Thymus (tissue), 11 donors: ENCODE results near the gene RPS6KA2. TPM values are rescaled to one million over a fixed set of nuclear protein-coding genes. Genes with fewer than 3 reads are reported as not detected.

Experiments used
- DNase-seq, 9 donors: peaks; one replicate each; pipeline ENCODE4 v3.0.0-alpha.2; 2013; ENCODE audit warnings: low spot score in 9 of 9, low read depth in 6 of 9, missing footprints in 1 of 9
- H3K27ac ChIP-seq, 2 donors: one replicate each; pipeline ENCODE4 v1.5.1; 2013; ENCODE audit warnings: control low read depth in 1 of 2, low read depth in 1 of 2, low read length in 1 of 2, mild to moderate bottlenecking in 1 of 2, moderate library complexity in 1 of 2
- H3K27me3 ChIP-seq, 2 donors: one replicate each; pipeline ENCODE4 v1.5.1; 2013; ENCODE audit warnings: low read length in 1 of 2; ENCODE audit not compliant: control insufficient read depth in 2 of 2, insufficient read depth in 1 of 2
- H3K36me3 ChIP-seq, 2 donors: one replicate each; pipeline ENCODE4 v1.5.1; 2013; ENCODE audit warnings: low read length in 1 of 2, mild to moderate bottlenecking in 1 of 2, moderate library complexity in 1 of 2; ENCODE audit not compliant: control insufficient read depth in 2 of 2, insufficient read depth in 2 of 2
- H3K4me1 ChIP-seq, 2 donors: one replicate each; pipeline ENCODE4 v1.5.1; 2013; ENCODE audit warnings: low read length in 2 of 2; ENCODE audit not compliant: control insufficient read depth in 2 of 2, insufficient read depth in 2 of 2
- H3K4me3 ChIP-seq, 2 donors: one replicate each; pipeline ENCODE4 v1.5.1; 2013; ENCODE audit warnings: low read length in 2 of 2, control low read depth in 1 of 2, mild to moderate bottlenecking in 1 of 2
- H3K9me3 ChIP-seq, 2 donors: one replicate each; pipeline ENCODE4 v1.5.1; 2013; ENCODE audit warnings: low read length in 1 of 2, mild to moderate bottlenecking in 1 of 2; ENCODE audit not compliant: control insufficient read depth in 2 of 2, insufficient read depth in 1 of 2
- WGBS: extraction: QIAGEN DNeasy Blood & Tissue Kit; methylation state at CpG from one replicate; pipeline ENCODE4 v1.1.7; 2013; 5-methylcytosine and 5-hydroxymethylcytosine counted together
- polyA plus RNA-seq: library from polyadenylated mRNA; stranded (reverse); fragments of 200-250 nt; gene quantifications from one replicate; pipeline ENCODE4 v1.2.3, GENCODE V29; 2013
- total RNA-seq: library from RNA; stranded (reverse); fragments of 120-200 nt; gene quantifications from one replicate; pipeline ENCODE4 v1.2.4, GENCODE V29; 2013
- donor health status: healthy.

RPS6KA2 gene
- total and polyA plus RNA-seq, 2 donors, result 2.9 to 12.3 TPM

- Histone ChIP-seq H3K36me3 (no peaks in the 10 kb centered on the region), H3K27me3 (no peaks in the 10 kb centered on the region), H3K27ac (no peak overlapping the region), H3K9me3 (no peaks in the 10 kb centered on the region), H3K4me3 (no peak overlapping the region), H3K4me1 (no peaks in the 10 kb centered on the region)
- WGBS, result 97% methylated on average over 32 of the region's 32 CpGs
- DNase-seq, result no peak
Measured at GRCh38 chr6:166497087-166497899, 129.8 kb downstream of the RPS6KA2 start.

GRCh38 chr6:166496460-166496859, 130.6 kb downstream of the RPS6KA2 start:
- no peak for DNase-seq
- H3K9me3 ChIP-seq, result no peaks in the 10 kb centered on the region
- no peak overlapping the region for H3K4me3 ChIP-seq
- no peaks in the 10 kb centered on the region for H3K27me3 ChIP-seq
- WGBS, result 98% methylated on average over 2 of the region's 2 CpGs
- H3K27ac ChIP-seq, result no peak overlapping the region
- no peaks in the 10 kb centered on the region for H3K4me1 ChIP-seq
- no peaks in the 10 kb centered on the region for H3K36me3 ChIP-seq

- WGBS, result 96% methylated on average over 20 of the region's 20 CpGs
- Histone ChIP-seq H3K9me3 (no peaks in the 10 kb centered on the region), H3K4me3 (no peak overlapping the region), H3K27ac (no peak overlapping the region), H3K27me3 (no peaks in the 10 kb centered on the region), H3K36me3 (no peaks in the 10 kb centered on the region), H3K4me1 (peaks cover 0 to 5% of the 10 kb centered on the region in 2 donors)
- no peak for DNase-seq
Measured at GRCh38 chr6:166495487-166496314, 131.3 kb downstream of the RPS6KA2 start.

- 93% methylated on average over 31 of the region's 31 CpGs for WGBS
- peak in 1 of 9 donors; percentile 29 for DNase-seq
- H3K36me3 ChIP-seq, result no peaks in the 10 kb centered on the region
- H3K9me3 ChIP-seq, result no peaks in the 10 kb centered on the region
- H3K27me3 ChIP-seq, result no peaks in the 10 kb centered on the region
- no peak overlapping the region for H3K4me3 ChIP-seq
- H3K27ac ChIP-seq, result no peak overlapping the region
- H3K4me1 ChIP-seq, result peaks cover 0 to 5% of the 10 kb centered on the region in 2 donors
Measured at GRCh38 chr6:166494757-166495486, 132.1 kb downstream of the RPS6KA2 start.

- H3K36me3 ChIP-seq, result no peaks in the 10 kb centered on the region
- no peaks in the 10 kb centered on the region for H3K27me3 ChIP-seq
- no peaks in the 10 kb centered on the region for H3K9me3 ChIP-seq
- H3K4me3 ChIP-seq, result no peak overlapping the region
- DNase-seq, result no peak
- 98% methylated on average over 9 of the region's 9 CpGs for WGBS
- H3K4me1 ChIP-seq, result peaks cover 0 to 5% of the 10 kb centered on the region in 2 donors
- no peak overlapping the region for H3K27ac ChIP-seq
Measured at GRCh38 chr6:166494101-166494441, 133.0 kb downstream of the RPS6KA2 start.

- H3K27me3 ChIP-seq, result no peaks in the 10 kb centered on the region
- no peak overlapping the region for H3K4me3 ChIP-seq
- no peaks in the 10 kb centered on the region for H3K36me3 ChIP-seq
- H3K27ac ChIP-seq, result no peak overlapping the region
- peaks cover under 1 to 6% of the 10 kb centered on the region in 2 donors for H3K4me1 ChIP-seq
- DNase-seq, result no peak
- peaks cover 0 to 4% of the 10 kb centered on the region in 2 donors for H3K9me3 ChIP-seq
- WGBS, result 98% methylated on average over 21 of the region's 21 CpGs
Measured at GRCh38 chr6:166493427-166494100, 133.5 kb downstream of the RPS6KA2 start.

- Histone ChIP-seq H3K27me3 (no peaks in the 10 kb centered on the region), H3K9me3 (peaks cover 0 to 12% of the 10 kb centered on the region in 2 donors), H3K27ac (no peak overlapping the region), H3K36me3 (no peaks in the 10 kb centered on the region), H3K4me1 (peaks cover 5 to 18% of the 10 kb centered on the region in 2 donors), H3K4me3 (no peak overlapping the region)
- no peak for DNase-seq
- WGBS, result 96% methylated on average over 5 of the region's 5 CpGs
Measured at GRCh38 chr6:166492092-166492741, 134.8 kb downstream of the RPS6KA2 start.

GRCh38 chr6:166490671-166491500, 136.2 kb downstream of the RPS6KA2 start:
- no peaks in the 10 kb centered on the region for H3K27me3 ChIP-seq
- peaks cover 2 to 24% of the 10 kb centered on the region in 2 donors for H3K9me3 ChIP-seq
- no peak overlapping the region for H3K27ac ChIP-seq
- no peaks in the 10 kb centered on the region for H3K36me3 ChIP-seq
- H3K4me3 ChIP-seq, result no peak overlapping the region
- H3K4me1 ChIP-seq, result peaks cover 5 to 20% of the 10 kb centered on the region in 2 donors
- DNase-seq, result no peak
- 91% methylated on average over 18 of the region's 18 CpGs for WGBS
